CD14-positive monocyte (primary cell): Measurements from ENCODE around the gene PIK3R6. TPM values are rescaled to one million over a fixed set of nuclear protein-coding genes. Genes with fewer than 3 reads are reported as not detected.

ENCODE experiments used
- DNase-seq, 3 donors: peaks; one replicate each; pipeline ENCODE4 v3.0.0-alpha.2; 2011 to 2022
- H2AFZ ChIP-seq: 2 replicates; pipeline ENCODE4 v1.6.0; 2012; ENCODE audit warnings: mild to moderate bottlenecking, low read depth, low read length, inconsistent platforms; ENCODE audit not compliant: insufficient read depth, poor library complexity, severe bottlenecking
- H3K27ac ChIP-seq, 2 donors: 1 replicate in 1 of 2; 2 replicates in 1 of 2; pipeline ENCODE4 v1.5.1; 2012 to 2013; ENCODE audit warnings: low read length in 2 of 2, control low read depth in 1 of 2, inconsistent platforms in 1 of 2, low read depth in 1 of 2, mild to moderate bottlenecking in 1 of 2
- H3K27me3 ChIP-seq, 2 donors: one replicate each; pipeline versions ENCODE4 v1.6.0 to v1.6.1; 2011 to 2013; ENCODE audit warnings: low read length in 2 of 2; ENCODE audit not compliant: control insufficient read depth in 2 of 2, insufficient read depth in 2 of 2
- H3K36me3 ChIP-seq, 2 donors: replicated peaks in 1 of 2; 1 replicate in 1 of 2; 2 replicates in 1 of 2; pipeline versions ENCODE4 v1.5.1 to v1.6.1; 2012 to 2013; ENCODE audit warnings: low read length in 2 of 2, control low read depth in 1 of 2, inconsistent platforms in 1 of 2, mild to moderate bottlenecking in 1 of 2; ENCODE audit not compliant: insufficient read depth in 2 of 2, control insufficient read depth in 1 of 2
- H3K4me1 ChIP-seq, 2 donors: 1 replicate in 1 of 2; 2 replicates in 1 of 2; pipeline versions ENCODE4 v1.5.1 to v1.6.1; 2012 to 2013; ENCODE audit warnings: low read length in 2 of 2, control low read depth in 1 of 2, inconsistent platforms in 1 of 2, mild to moderate bottlenecking in 1 of 2, moderate library complexity in 1 of 2; ENCODE audit not compliant: insufficient read depth in 2 of 2, control insufficient read depth in 1 of 2
- H3K4me2 ChIP-seq: replicated peaks from 2 replicates; pipeline ENCODE3; 2012; ENCODE audit warnings: low read length, moderate library complexity, mild to moderate bottlenecking; ENCODE audit not compliant: poor library complexity, severe bottlenecking; ENCODE audit errors: extremely low read depth
- H3K4me3 ChIP-seq, 3 experiments: fragments of 200-600 bp in 1 of 3; sonication (generic) in 1 of 3; replicated peaks in 1 of 3; 1 replicate in 2 of 3; 2 replicates in 1 of 3; pipeline ENCODE4 v1.5.1; 2011 to 2013; ENCODE audit warnings: low read length in 3 of 3, mild to moderate bottlenecking in 3 of 3, control low read depth in 2 of 3, low read depth in 2 of 3, inconsistent platforms in 1 of 3, moderate library complexity in 1 of 3
- H3K79me2 ChIP-seq: 2 replicates; pipeline ENCODE4 v1.6.0; 2012; ENCODE audit warnings: mild to moderate bottlenecking, control low read depth, inconsistent platforms, low read length, moderate library complexity; ENCODE audit not compliant: insufficient read depth
- H3K9ac ChIP-seq: 2 replicates; pipeline ENCODE4 v1.6.0; 2017; ENCODE audit warnings: low read length, mild to moderate bottlenecking; ENCODE audit not compliant: insufficient read depth, poor library complexity, severe bottlenecking
- H3K9me3 ChIP-seq, 2 donors: replicated peaks in 1 of 2; 1 replicate in 1 of 2; 2 replicates in 1 of 2; pipeline versions ENCODE4 v1.5.1 to v1.6.1; 2012 to 2013; ENCODE audit warnings: low read length in 2 of 2, control low read depth in 1 of 2; ENCODE audit not compliant: control insufficient read depth in 1 of 2, insufficient read depth in 1 of 2
- H4K20me1 ChIP-seq: 2 replicates; pipeline ENCODE4 v1.6.0; 2012; ENCODE audit warnings: mild to moderate bottlenecking, low read length, control low read depth, moderate library complexity; ENCODE audit not compliant: insufficient read depth
- H3K27ac Mint-ChIP-seq, 7 donors: one replicate each; pipeline ENCODE4 v1.8.0; 2020; ENCODE audit warnings: mild to moderate bottlenecking in 7 of 7, mixed read lengths in 7 of 7, moderate library complexity in 6 of 7, inconsistent platforms in 2 of 7
- H3K27me3 Mint-ChIP-seq, 3 donors: one replicate each; pipeline ENCODE4 v1.8.0; 2021 to 2022; ENCODE audit warnings: low read depth in 3 of 3, mild to moderate bottlenecking in 3 of 3, mixed read lengths in 3 of 3, moderate library complexity in 3 of 3, inconsistent platforms in 1 of 3
- H3K36me3 Mint-ChIP-seq, 2 donors: one replicate each; pipeline ENCODE4 v1.8.0; 2020; ENCODE audit warnings: mixed read lengths in 2 of 2, inconsistent platforms in 1 of 2, mild to moderate bottlenecking in 1 of 2
- H3K4me1 Mint-ChIP-seq: one replicate; pipeline ENCODE4 v1.8.0; 2020; ENCODE audit warnings: mild to moderate bottlenecking, mixed read lengths
- H3K4me3 Mint-ChIP-seq, 2 donors: one replicate each; pipeline ENCODE4 v1.8.0; 2020; ENCODE audit warnings: mild to moderate bottlenecking in 2 of 2, mixed read lengths in 2 of 2, moderate library complexity in 1 of 2
- H3K9me3 Mint-ChIP-seq, 7 donors: one replicate each; pipeline ENCODE4 v1.8.0; 2020 to 2022; ENCODE audit warnings: mixed read lengths in 7 of 7, mild to moderate bottlenecking in 6 of 7, moderate library complexity in 6 of 7, inconsistent platforms in 2 of 7
- WGBS: methylation state at CpG from one replicate; pipeline ENCODE4 v1.1.5; 2013; ENCODE audit warnings: missing lambda C conversion rate; ENCODE audit not compliant: insufficient coverage; 5-methylcytosine and 5-hydroxymethylcytosine counted together
- intact Hi-C, 2 donors: fragments of 100-400 bp; cut with micrococcal nuclease; formaldehyde crosslinking; loops; one replicate each; pipeline versions ENCODE4 v1.15.0 to v1.15.1; 2023
- polyA plus RNA-seq, 3 donors: library from polyadenylated mRNA; depleted of rRNA in 1 of 3; unstranded in 2 of 3; stranded (reverse) in 1 of 3; fragments of 300-500 nt in 2 of 3; fragments of >200 nt in 1 of 3; fragmentation: Illumina TruSeq in 2 of 3; gene quantifications; 1 replicate in 2 of 3; 2 replicates in 1 of 3; pipeline ENCODE4 v1.2.3, GENCODE V29; 2012 to 2021
- TF ChIP-seq, protein P1 (sequence below): fragments of 200-600 bp; IDR thresholded peaks from one replicate; pipeline ENCODE4 v1.8.0; 2022; ENCODE audit warnings: antibody characterized with exemption, mild to moderate bottlenecking

Gene PIK3R6
- polyA plus RNA-seq, 3 donors = 3.6 to 23.3 (median 5.8) TPM

DNA sequence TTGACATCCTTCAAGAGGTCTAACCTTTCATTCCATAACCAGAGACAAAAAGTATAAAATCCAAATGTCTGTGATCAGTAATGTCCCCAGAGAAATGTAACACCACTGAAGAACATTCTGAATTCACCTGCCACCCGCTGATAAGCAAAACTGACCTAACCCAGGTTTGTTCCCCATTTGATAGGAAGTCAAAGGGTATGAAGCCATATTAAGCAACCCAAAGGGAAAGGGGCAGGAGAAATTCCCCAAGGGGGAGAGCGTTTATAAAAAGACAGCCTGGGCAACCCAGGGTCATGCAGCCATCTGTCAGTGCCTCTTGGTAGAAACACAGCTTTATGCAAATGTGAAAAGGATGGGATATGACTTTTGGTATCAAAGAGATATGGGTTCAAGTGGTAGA, 30.7 kb upstream of the PIK3R6 start:
- Mint-ChIP-seq H3K27me3 (no peaks in the 10 kb centered on the region), H3K36me3 (peaks cover 91 to 98% of the 10 kb centered on the region in 2 donors), H3K4me1 (peaks cover 35% of the 10 kb centered on the region), H3K4me3 (no peak overlapping the region), H3K9me3 (peaks cover 0 to 1% (median 0%) of the 10 kb centered on the region in 7 donors), H3K27ac (peak overlapping the region in 2 of 7 donors; percentile 69 to 76)
- Histone ChIP-seq H3K79me2 (no peaks in the 10 kb centered on the region), H3K4me3 (no peak overlapping the region), H4K20me1 (peaks cover 87% of the 10 kb centered on the region), H2AFZ (no peak overlapping the region), H3K4me2 (no peak overlapping the region), H3K27ac (peak overlapping the region in 1 of 2 donors; percentile 10), H3K9me3 (no peaks in the 10 kb centered on the region), H3K4me1 (peaks cover 13 to 18% of the 10 kb centered on the region in 2 donors), H3K36me3 (peaks cover 81 to 100% of the 10 kb centered on the region in 2 donors), H3K27me3 (no peaks in the 10 kb centered on the region), H3K9ac (no peak overlapping the region)
- WGBS = 10% methylated on average over 2 of the region's 2 CpGs
- intact Hi-C loops = no loop called here
- no peak for DNase-seq
- TF ChIP-seq, protein P1, sequence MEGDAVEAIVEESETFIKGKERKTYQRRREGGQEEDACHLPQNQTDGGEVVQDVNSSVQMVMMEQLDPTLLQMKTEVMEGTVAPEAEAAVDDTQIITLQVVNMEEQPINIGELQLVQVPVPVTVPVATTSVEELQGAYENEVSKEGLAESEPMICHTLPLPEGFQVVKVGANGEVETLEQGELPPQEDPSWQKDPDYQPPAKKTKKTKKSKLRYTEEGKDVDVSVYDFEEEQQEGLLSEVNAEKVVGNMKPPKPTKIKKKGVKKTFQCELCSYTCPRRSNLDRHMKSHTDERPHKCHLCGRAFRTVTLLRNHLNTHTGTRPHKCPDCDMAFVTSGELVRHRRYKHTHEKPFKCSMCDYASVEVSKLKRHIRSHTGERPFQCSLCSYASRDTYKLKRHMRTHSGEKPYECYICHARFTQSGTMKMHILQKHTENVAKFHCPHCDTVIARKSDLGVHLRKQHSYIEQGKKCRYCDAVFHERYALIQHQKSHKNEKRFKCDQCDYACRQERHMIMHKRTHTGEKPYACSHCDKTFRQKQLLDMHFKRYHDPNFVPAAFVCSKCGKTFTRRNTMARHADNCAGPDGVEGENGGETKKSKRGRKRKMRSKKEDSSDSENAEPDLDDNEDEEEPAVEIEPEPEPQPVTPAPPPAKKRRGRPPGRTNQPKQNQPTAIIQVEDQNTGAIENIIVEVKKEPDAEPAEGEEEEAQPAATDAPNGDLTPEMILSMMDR = no peak

DNA sequence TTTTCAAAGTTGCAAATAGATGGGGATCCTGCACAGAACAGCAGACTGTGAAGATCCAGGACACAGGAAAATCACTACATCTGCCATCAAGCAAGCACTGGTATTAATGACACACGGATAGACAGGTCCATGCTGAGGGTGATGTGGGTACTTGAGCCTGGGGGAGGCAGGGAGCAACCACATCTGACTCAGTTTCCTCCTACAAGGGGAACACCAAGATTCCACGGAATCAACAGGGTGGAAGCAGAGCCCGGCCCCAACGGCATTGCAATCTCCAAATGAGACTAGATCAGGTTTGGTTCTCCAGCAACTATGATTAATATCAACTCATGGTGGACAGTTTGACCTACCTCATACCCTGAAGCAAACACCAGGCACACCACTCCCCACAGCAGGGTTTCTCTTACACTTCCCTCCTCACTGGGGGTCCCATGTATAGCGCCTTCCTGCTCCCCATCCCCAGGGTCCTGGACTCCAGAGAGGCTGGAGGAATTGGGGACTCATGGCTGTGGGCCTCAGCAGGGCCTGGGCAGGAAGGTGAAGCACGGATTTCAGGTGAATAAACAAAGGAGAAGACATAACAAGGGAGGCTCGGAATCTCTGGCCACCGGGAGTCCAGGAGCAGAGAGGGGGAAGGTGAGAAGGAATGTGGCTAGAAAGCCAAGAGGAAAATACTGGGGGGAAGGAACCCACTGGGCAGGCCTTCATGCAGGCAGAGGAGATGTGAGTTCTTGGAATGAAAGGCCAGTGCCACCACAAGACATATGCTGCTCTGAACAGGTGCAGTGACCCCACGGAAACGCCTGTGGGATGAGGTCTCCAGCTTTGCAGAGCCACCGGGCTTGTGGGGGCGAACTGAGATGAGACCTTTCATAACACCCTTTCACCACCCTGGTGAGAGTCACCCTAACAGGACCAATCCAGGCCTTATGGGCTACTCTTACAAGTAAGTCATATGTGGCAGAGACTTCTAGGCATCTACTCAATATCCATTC, 29.5 kb upstream of the PIK3R6 start:
- Histone ChIP-seq H3K9me3 (no peaks in the 10 kb centered on the region), H3K4me3 (no peak overlapping the region), H3K27me3 (no peaks in the 10 kb centered on the region), H3K9ac (no peak overlapping the region), H3K4me1 (peaks cover 13 to 27% of the 10 kb centered on the region in 2 donors), H3K79me2 (no peaks in the 10 kb centered on the region), H2AFZ (no peak overlapping the region), H3K27ac (peak overlapping the region in 1 of 2 donors; percentile 10), H3K4me2 (no peak overlapping the region), H3K36me3 (peaks cover 84 to 100% of the 10 kb centered on the region in 2 donors), H4K20me1 (peaks cover 99% of the 10 kb centered on the region)
- H3K4me3 Mint-ChIP-seq = no peak overlapping the region
- TF ChIP-seq, protein P1 = no peak
- WGBS = 95% methylated on average over 9 of the region's 12 CpGs
- peak overlapping the region in 4 of 7 donors; percentile 4 to 73 (median 40) for H3K27ac Mint-ChIP-seq
- H3K9me3 Mint-ChIP-seq = peaks cover 0 to 1% (median 0%) of the 10 kb centered on the region in 7 donors
- DNase-seq = no peak
- H3K36me3 Mint-ChIP-seq = peaks cover 96 to 99% of the 10 kb centered on the region in 2 donors
- peaks cover 45% of the 10 kb centered on the region for H3K4me1 Mint-ChIP-seq
- intact Hi-C loops = no loop called here
- no peaks in the 10 kb centered on the region for H3K27me3 Mint-ChIP-seq
